ENCODE measurements around the gene BMERB1.
"Not testable (repeated sequence)": the region's sequence is repeated elsewhere in the genome, so short reads cannot be mapped to it uniquely, and the experiment has no call there.

The BMERB1 gene

DNA sequence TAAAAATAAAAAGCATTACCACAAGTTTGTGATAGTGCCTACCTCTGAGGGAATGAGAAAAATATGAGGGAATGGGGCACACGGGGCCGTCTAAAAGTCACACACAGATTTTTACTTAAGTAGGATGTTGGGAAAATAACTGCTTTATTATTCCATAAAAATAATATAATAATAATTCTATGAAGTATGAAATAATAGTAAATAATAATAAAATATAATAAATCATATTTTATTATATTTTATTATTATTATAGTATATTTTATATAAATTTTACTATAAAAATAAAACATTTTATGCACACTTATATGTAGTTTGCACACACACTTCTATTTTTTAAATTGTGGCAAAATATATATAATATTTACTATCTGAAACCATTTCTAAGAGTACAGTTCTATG lies 92.3 kb downstream of the BMERB1 start:
- H3K4me1 Mint-ChIP-seq (ENCODE audit: low read depth), result peaks cover 14% of the 10 kb centered on the region
- H3K27ac Mint-ChIP-seq, result no peak overlapping the region
- no peak overlapping the region for H3K4me3 Mint-ChIP-seq
- no peaks in the 10 kb centered on the region for H3K9me3 Mint-ChIP-seq (ENCODE audit: low read depth)
- H3K27me3 Mint-ChIP-seq, result no peaks in the 10 kb centered on the region
- peaks cover 5% of the 10 kb centered on the region for H3K36me3 Mint-ChIP-seq

DNA sequence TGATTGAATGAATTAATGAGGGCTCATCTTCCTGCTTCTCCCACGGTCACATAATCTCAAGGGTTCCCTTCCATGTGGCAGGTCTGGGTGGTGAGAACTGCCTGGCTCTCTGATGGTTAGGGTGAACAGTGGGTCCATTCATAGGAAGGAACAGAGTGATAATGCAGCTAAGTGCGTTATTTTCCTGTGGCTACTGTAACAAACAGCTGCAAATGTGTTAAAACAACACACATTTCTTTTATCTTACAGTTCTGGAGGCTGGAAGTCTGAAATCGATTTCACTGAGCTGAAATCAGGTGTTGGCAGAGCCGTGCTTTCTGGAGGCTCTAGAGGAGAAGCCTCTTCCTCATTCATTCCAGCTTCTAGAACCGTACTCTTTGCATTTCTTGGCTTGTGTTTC lies 95.3 kb downstream of the BMERB1 start:
- H3K9me3 Mint-ChIP-seq (ENCODE audit: low read depth), result no peaks in the 10 kb centered on the region
- no peaks in the 10 kb centered on the region for H3K27me3 Mint-ChIP-seq
- no peaks in the 10 kb centered on the region for H3K4me1 Mint-ChIP-seq (ENCODE audit: low read depth)
- no peak overlapping the region for H3K4me3 Mint-ChIP-seq
- peak overlapping the region; percentile 10 for H3K27ac Mint-ChIP-seq
- peaks cover 9% of the 10 kb centered on the region for H3K36me3 Mint-ChIP-seq

GRCh38 chr16:15530085-15530484 lies 95.7 kb downstream of the BMERB1 start:
- Mint-ChIP-seq H3K27ac (peak overlapping the region; percentile 10), H3K36me3 (peaks cover 9% of the 10 kb centered on the region), H3K4me1 (ENCODE audit: low read depth) (no peaks in the 10 kb centered on the region), H3K27me3 (no peaks in the 10 kb centered on the region), H3K4me3 (no peak overlapping the region), H3K9me3 (ENCODE audit: low read depth) (no peaks in the 10 kb centered on the region)

DNA sequence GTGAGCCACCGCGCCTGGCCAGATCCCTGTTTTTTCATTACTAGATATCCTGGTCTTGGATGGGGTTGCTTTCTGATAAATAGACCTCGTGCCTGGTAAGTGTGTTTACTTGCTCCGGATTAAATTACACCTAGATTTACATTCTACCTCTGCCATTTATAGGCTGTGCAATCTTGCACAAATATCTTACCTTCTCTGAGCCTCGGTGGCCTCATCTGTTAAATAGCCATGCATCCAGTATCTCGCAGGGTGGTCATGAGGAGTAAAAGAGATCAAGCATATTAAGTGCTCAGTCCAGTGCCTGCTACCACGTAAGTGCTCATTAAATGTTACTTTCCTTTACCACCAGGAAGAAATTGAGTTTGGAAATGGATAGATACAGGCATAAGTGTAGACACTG lies 98.4 kb downstream of the BMERB1 start:
- H3K4me1 Mint-ChIP-seq (ENCODE audit: low read depth), result peaks cover 1% of the 10 kb centered on the region
- no peak overlapping the region for H3K27ac Mint-ChIP-seq
- no peaks in the 10 kb centered on the region for H3K9me3 Mint-ChIP-seq (ENCODE audit: low read depth)
- no peak overlapping the region for H3K4me3 Mint-ChIP-seq
- peaks cover 8% of the 10 kb centered on the region for H3K36me3 Mint-ChIP-seq
- H3K27me3 Mint-ChIP-seq, result no peaks in the 10 kb centered on the region

GRCh38 chr16:15533386-15533785 lies 99.0 kb downstream of the BMERB1 start:
- Mint-ChIP-seq H3K9me3 (ENCODE audit: low read depth) (no peaks in the 10 kb centered on the region), H3K27ac (no peak overlapping the region), H3K4me1 (ENCODE audit: low read depth) (peaks cover 1% of the 10 kb centered on the region), H3K27me3 (no peaks in the 10 kb centered on the region), H3K36me3 (peaks cover 7% of the 10 kb centered on the region), H3K4me3 (no peak overlapping the region)

DNA sequence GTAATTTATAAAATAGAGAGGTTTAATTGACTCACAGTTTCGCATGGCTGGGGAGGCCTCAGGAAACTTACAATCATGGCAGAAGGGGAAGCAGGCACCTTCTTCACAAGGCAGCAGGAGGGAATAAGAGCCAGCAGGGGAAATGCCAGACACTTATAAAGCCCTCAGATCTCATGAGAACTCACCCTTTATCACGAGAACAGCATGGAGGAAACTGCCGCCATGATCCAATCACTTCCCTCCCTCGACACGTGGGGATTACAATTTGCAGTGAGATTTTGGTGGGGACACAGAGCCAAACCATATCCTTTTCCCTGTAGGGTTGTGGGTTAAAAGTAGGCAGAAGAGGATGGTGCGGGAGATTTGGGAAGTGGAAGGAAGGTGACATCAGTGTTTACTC lies 101.4 kb downstream of the BMERB1 start:
- H3K9me3 Mint-ChIP-seq (ENCODE audit: low read depth), result no peaks in the 10 kb centered on the region
- peaks cover 7% of the 10 kb centered on the region for H3K36me3 Mint-ChIP-seq
- H3K27me3 Mint-ChIP-seq, result no peaks in the 10 kb centered on the region
- H3K27ac Mint-ChIP-seq, result no peak overlapping the region
- H3K4me3 Mint-ChIP-seq, result no peak overlapping the region
- H3K4me1 Mint-ChIP-seq (ENCODE audit: low read depth), result peaks cover 1% of the 10 kb centered on the region

- H3K27me3 Mint-ChIP-seq, result no peaks in the 10 kb centered on the region
- no peaks in the 10 kb centered on the region for H3K9me3 Mint-ChIP-seq (ENCODE audit: low read depth)
- H3K27ac Mint-ChIP-seq, result no peak overlapping the region
- H3K4me1 Mint-ChIP-seq (ENCODE audit: low read depth), result peaks cover 1% of the 10 kb centered on the region
- H3K36me3 Mint-ChIP-seq, result peaks cover 7% of the 10 kb centered on the region
- H3K4me3 Mint-ChIP-seq, result no peak overlapping the region
Measured at GRCh38 chr16:15536843-15537242, 102.5 kb downstream of the BMERB1 start.

GRCh38 chr16:15538507-15538906 lies 104.1 kb downstream of the BMERB1 start:
- H3K4me1 Mint-ChIP-seq (ENCODE audit: low read depth), result peaks cover 1% of the 10 kb centered on the region
- peaks cover 4% of the 10 kb centered on the region for H3K36me3 Mint-ChIP-seq
- H3K27me3 Mint-ChIP-seq, result no peaks in the 10 kb centered on the region
- H3K9me3 Mint-ChIP-seq (ENCODE audit: low read depth), result no peaks in the 10 kb centered on the region
- H3K27ac Mint-ChIP-seq, result no peak overlapping the region
- no peak overlapping the region for H3K4me3 Mint-ChIP-seq

DNA sequence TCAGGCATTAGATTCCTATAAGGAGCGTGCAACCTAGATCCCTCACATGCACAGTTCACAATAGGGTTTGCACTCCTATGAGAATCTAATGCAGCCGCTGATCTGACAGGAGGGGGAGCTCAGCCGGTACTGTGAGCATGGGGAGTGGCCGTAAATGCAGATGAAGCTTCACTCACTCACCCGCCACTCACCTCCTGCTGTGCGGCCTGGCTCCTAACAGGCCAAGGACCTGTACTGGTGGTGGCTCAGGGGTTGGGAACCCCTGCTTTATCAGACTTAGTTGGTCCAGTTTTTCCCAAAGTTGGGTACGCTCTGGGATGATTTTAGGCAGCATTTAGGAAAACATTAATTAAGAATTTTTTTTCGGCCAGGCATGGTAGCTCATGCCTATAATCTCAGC lies 104.8 kb downstream of the BMERB1 start:
- H3K27ac Mint-ChIP-seq, result no peak overlapping the region
- H3K9me3 Mint-ChIP-seq (ENCODE audit: low read depth), result no peaks in the 10 kb centered on the region
- H3K36me3 Mint-ChIP-seq, result peaks cover 4% of the 10 kb centered on the region
- no peaks in the 10 kb centered on the region for H3K27me3 Mint-ChIP-seq
- peaks cover 1% of the 10 kb centered on the region for H3K4me1 Mint-ChIP-seq (ENCODE audit: low read depth)
- no peak overlapping the region for H3K4me3 Mint-ChIP-seq

GRCh38 chr16:15542261-15542660 lies 107.9 kb downstream of the BMERB1 start:
- H3K27ac Mint-ChIP-seq, result no peak overlapping the region

GRCh38 chr16:15542734-15543347 lies 108.5 kb downstream of the BMERB1 start:
- Mint-ChIP-seq H3K27me3 (no peaks in the 10 kb centered on the region), H3K4me3 (no peak overlapping the region)

More at GRCh38 chr16:15542261-15542660, 107.9 kb downstream of the BMERB1 start:
- no peaks in the 10 kb centered on the region for H3K9me3 Mint-ChIP-seq (ENCODE audit: low read depth)
- no peaks in the 10 kb centered on the region for H3K27me3 Mint-ChIP-seq
- no peaks in the 10 kb centered on the region for H3K36me3 Mint-ChIP-seq
- no peak overlapping the region for H3K4me3 Mint-ChIP-seq
- no peaks in the 10 kb centered on the region for H3K4me1 Mint-ChIP-seq (ENCODE audit: low read depth)

GRCh38 chr16:15544405-15544804 lies 110.0 kb downstream of the BMERB1 start:
- no peak overlapping the region for H3K27ac Mint-ChIP-seq
- no peak overlapping the region for H3K4me3 Mint-ChIP-seq
- H3K4me1 Mint-ChIP-seq (ENCODE audit: low read depth), result no peaks in the 10 kb centered on the region
- H3K27me3 Mint-ChIP-seq, result no peaks in the 10 kb centered on the region
- H3K36me3 Mint-ChIP-seq, result peaks cover 3% of the 10 kb centered on the region
- no peaks in the 10 kb centered on the region for H3K9me3 Mint-ChIP-seq (ENCODE audit: low read depth)

More at GRCh38 chr16:15542734-15543347, 108.5 kb downstream of the BMERB1 start:
- Mint-ChIP-seq H3K4me1 (ENCODE audit: low read depth) (no peaks in the 10 kb centered on the region), H3K9me3 (ENCODE audit: low read depth) (no peaks in the 10 kb centered on the region), H3K27ac (no peak overlapping the region), H3K36me3 (peaks cover 3% of the 10 kb centered on the region)

- Mint-ChIP-seq H3K27me3 (no peaks in the 10 kb centered on the region), H3K4me3 (no peak overlapping the region), H3K4me1 (ENCODE audit: low read depth) (no peaks in the 10 kb centered on the region), H3K9me3 (ENCODE audit: low read depth) (no peaks in the 10 kb centered on the region), H3K36me3 (peaks cover 3% of the 10 kb centered on the region), H3K27ac (no peak overlapping the region)
Measured at GRCh38 chr16:15545544-15545943, 111.2 kb downstream of the BMERB1 start.

GRCh38 chr16:15547072-15547767 lies 112.8 kb downstream of the BMERB1 start:
- not testable (repeated sequence) for H3K9me3 Mint-ChIP-seq (ENCODE audit: low read depth); H3K27me3 Mint-ChIP-seq; H3K27ac Mint-ChIP-seq; H3K4me3 Mint-ChIP-seq; H3K36me3 Mint-ChIP-seq; H3K4me1 Mint-ChIP-seq (ENCODE audit: low read depth)

- Mint-ChIP-seq H3K36me3 (peaks cover 3% of the 10 kb centered on the region), H3K9me3 (ENCODE audit: low read depth) (no peaks in the 10 kb centered on the region), H3K4me3 (no peak overlapping the region), H3K27me3 (no peaks in the 10 kb centered on the region), H3K27ac (no peak overlapping the region), H3K4me1 (ENCODE audit: low read depth) (peaks cover 2% of the 10 kb centered on the region)
Measured at GRCh38 chr16:15547768-15548096, 113.3 kb downstream of the BMERB1 start.

DNA sequence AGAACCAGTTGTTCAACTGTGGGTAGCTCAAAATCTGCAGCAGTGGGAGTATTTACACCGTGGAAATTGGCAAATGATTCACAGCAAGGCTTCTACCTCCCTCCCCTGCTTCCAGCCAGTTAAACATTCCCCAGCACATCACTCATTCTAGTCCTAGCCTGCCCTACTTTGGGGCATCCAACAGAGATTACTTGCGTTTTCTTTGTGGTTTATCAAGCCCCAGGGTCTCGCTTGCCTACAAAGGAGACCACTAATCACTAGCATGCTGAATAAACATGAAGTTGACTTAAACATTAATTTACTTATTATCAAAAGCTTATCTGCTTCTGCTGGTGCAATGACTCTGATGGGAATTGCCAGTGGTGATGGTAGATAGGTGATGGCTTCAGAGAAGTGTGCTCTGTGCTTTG lies 114.1 kb downstream of the BMERB1 start:
- Mint-ChIP-seq H3K9me3 (ENCODE audit: low read depth) (no peaks in the 10 kb centered on the region), H3K27ac (no peak overlapping the region), H3K27me3 (no peaks in the 10 kb centered on the region), H3K36me3 (peaks cover 3% of the 10 kb centered on the region), H3K4me3 (no peak overlapping the region), H3K4me1 (ENCODE audit: low read depth) (peaks cover 3% of the 10 kb centered on the region)

Measured in activated naive CD8-positive, alpha-beta T cell (primary cell).